ENCODE data around the gene RAP1GAP2.
"Not testable (repeated sequence)": the region's sequence is repeated elsewhere in the genome, so short reads cannot be mapped to it uniquely, and the experiment has no call there.

The RAP1GAP2 gene

GRCh38 chr17:2776589-2777241, 19.5 kb upstream of the RAP1GAP2 start:
- TF ChIP-seq POLR2AphosphoS5 (IDR thresholded peaks at IDR 0.05; ENCODE audit: low read depth, low read length) (no peak), POLR2A (IDR thresholded peaks at IDR 0.05; ENCODE audit: low read depth, low read length) (no peak), TAF1 (IDR thresholded peaks at IDR 0.05; ENCODE audit: low read depth, low read length) (no peak), POU2F2 (IDR thresholded peaks at IDR 0.05; ENCODE audit: low read depth, low read length) (no peak), SPI1 (IDR thresholded peaks at IDR 0.05; ENCODE audit: low read depth, low read length) (no peak), PAX5 (IDR thresholded peaks at IDR 0.05; ENCODE audit: insufficient read depth, low read length, severe bottlenecking) (no peak)
- no peak for DNase-seq (ENCODE audit: insufficient read length, low spot score)
- FAIRE-seq: peak; percentile 52

GRCh38 chr17:2777242-2777867, 18.9 kb upstream of the RAP1GAP2 start:
- no peak for DNase-seq (ENCODE audit: insufficient read length, low spot score)
- FAIRE-seq: no peak
- TF ChIP-seq POLR2AphosphoS5 (IDR thresholded peaks at IDR 0.05; ENCODE audit: low read depth, low read length) (no peak), PAX5 (IDR thresholded peaks at IDR 0.05; ENCODE audit: insufficient read depth, low read length, severe bottlenecking) (no peak), POLR2A (IDR thresholded peaks at IDR 0.05; ENCODE audit: low read depth, low read length) (no peak), TAF1 (IDR thresholded peaks at IDR 0.05; ENCODE audit: low read depth, low read length) (no peak), SPI1 (IDR thresholded peaks at IDR 0.05; ENCODE audit: low read depth, low read length) (no peak), POU2F2 (IDR thresholded peaks at IDR 0.05; ENCODE audit: low read depth, low read length) (no peak)

- TF ChIP-seq POLR2AphosphoS5 (IDR thresholded peaks at IDR 0.05; ENCODE audit: low read depth, low read length) (no peak), POU2F2 (IDR thresholded peaks at IDR 0.05; ENCODE audit: low read depth, low read length) (no peak), SPI1 (IDR thresholded peaks at IDR 0.05; ENCODE audit: low read depth, low read length) (no peak), TAF1 (IDR thresholded peaks at IDR 0.05; ENCODE audit: low read depth, low read length) (no peak), POLR2A (IDR thresholded peaks at IDR 0.05; ENCODE audit: low read depth, low read length) (no peak), PAX5 (IDR thresholded peaks at IDR 0.05; ENCODE audit: insufficient read depth, low read length, severe bottlenecking) (no peak)
- FAIRE-seq (no peak), DNase-seq (ENCODE audit: insufficient read length, low spot score) (no peak)
Measured at GRCh38 chr17:2778489-2778888, 17.7 kb upstream of the RAP1GAP2 start.

DNA sequence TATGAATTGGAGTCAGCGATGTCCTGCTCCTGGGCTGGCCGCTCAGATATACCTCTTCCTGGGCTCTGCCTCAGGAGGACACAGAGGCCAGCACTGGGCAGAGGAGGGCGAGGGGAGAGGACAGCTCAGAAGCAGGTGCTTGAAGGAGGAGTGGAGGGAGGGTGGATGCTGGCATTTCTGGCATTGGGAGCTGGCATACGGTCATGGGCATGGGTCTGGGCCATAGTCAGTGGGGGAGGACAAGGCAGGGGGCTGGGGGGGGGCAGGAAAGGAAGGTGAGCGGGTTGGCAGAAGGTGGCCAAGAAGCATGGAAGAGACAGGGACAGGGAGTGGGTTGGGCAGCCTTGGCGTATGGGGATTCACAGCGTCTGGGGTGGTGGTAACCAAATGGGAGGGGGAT, 16.7 kb upstream of the RAP1GAP2 start:
- no peak for DNase-seq (ENCODE audit: insufficient read length, low spot score)
- TF ChIP-seq PAX5 (IDR thresholded peaks at IDR 0.05; ENCODE audit: insufficient read depth, low read length, severe bottlenecking) (no peak), POLR2A (IDR thresholded peaks at IDR 0.05; ENCODE audit: low read depth, low read length) (no peak), TAF1 (IDR thresholded peaks at IDR 0.05; ENCODE audit: low read depth, low read length) (no peak), POU2F2 (IDR thresholded peaks at IDR 0.05; ENCODE audit: low read depth, low read length) (no peak), SPI1 (IDR thresholded peaks at IDR 0.05; ENCODE audit: low read depth, low read length) (no peak), POLR2AphosphoS5 (IDR thresholded peaks at IDR 0.05; ENCODE audit: low read depth, low read length) (no peak)
- FAIRE-seq: no peak

DNA sequence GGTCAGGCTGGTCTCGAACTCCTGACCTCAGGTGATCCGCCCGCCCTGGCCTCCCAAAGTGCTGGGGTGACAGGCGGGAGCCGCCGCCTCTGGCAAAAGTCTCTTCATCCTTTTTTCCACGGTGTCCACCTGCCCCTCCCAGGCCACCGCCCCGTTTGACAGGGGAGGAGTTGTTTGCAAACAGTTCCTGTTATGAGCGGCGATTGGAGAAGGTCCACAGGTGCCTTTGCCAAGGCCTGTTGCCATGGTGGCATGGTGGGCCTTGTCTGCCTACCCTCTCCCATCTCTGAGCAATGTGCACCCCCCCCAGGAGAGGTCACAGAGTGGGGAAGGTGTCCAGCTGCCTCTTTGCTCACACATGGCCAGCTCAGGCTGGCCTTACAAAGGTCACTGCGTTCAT, 16.0 kb upstream of the RAP1GAP2 start:
- DNase-seq (ENCODE audit: insufficient read length, low spot score) (no peak), FAIRE-seq (no peak)
- TF ChIP-seq POLR2AphosphoS5 (IDR thresholded peaks at IDR 0.05; ENCODE audit: low read depth, low read length): no peak
- no peak for TF ChIP-seq POLR2A (IDR thresholded peaks at IDR 0.05; ENCODE audit: low read depth, low read length)
- no peak for TF ChIP-seq PAX5 (IDR thresholded peaks at IDR 0.05; ENCODE audit: insufficient read depth, low read length, severe bottlenecking)
- TF ChIP-seq TAF1 (IDR thresholded peaks at IDR 0.05; ENCODE audit: low read depth, low read length): no peak
- no peak for TF ChIP-seq POU2F2 (IDR thresholded peaks at IDR 0.05; ENCODE audit: low read depth, low read length)

DNA sequence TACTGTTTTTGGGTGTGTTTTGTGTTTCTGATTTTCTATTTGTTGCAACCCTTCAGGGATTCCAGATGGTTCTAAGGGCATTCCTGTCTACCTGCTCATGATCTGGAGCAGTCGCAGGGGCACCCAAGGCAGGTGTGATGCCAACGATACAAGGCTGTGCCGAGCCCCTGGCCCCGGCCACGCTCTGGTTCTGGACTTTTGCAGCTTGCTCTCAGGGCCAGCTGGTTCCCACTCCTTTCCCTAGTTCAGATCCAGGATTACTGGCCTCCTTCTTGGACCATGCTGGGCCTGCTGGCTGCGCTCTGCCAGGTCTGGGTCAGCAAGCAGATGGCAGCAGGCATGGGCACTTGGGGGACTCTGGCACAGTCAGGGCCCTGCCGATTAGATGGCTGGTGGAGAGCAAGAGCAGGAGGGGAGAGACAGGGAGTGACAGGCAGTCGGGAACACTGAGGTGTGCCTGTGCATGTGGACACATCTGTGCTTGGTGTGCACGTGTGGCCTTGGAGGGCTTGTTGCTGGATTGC, 15.2 kb upstream of the RAP1GAP2 start:
- no peak for TF ChIP-seq POLR2AphosphoS5 (IDR thresholded peaks at IDR 0.05; ENCODE audit: low read depth, low read length)
- no peak for TF ChIP-seq POU2F2 (IDR thresholded peaks at IDR 0.05; ENCODE audit: low read depth, low read length)
- no peak for TF ChIP-seq SPI1 (IDR thresholded peaks at IDR 0.05; ENCODE audit: low read depth, low read length)
- TF ChIP-seq TAF1 (IDR thresholded peaks at IDR 0.05; ENCODE audit: low read depth, low read length): no peak
- no peak for TF ChIP-seq PAX5 (IDR thresholded peaks at IDR 0.05; ENCODE audit: insufficient read depth, low read length, severe bottlenecking)
- TF ChIP-seq POLR2A (IDR thresholded peaks at IDR 0.05; ENCODE audit: low read depth, low read length): no peak
- no peak for DNase-seq (ENCODE audit: insufficient read length, low spot score)
- FAIRE-seq: no peak

DNA sequence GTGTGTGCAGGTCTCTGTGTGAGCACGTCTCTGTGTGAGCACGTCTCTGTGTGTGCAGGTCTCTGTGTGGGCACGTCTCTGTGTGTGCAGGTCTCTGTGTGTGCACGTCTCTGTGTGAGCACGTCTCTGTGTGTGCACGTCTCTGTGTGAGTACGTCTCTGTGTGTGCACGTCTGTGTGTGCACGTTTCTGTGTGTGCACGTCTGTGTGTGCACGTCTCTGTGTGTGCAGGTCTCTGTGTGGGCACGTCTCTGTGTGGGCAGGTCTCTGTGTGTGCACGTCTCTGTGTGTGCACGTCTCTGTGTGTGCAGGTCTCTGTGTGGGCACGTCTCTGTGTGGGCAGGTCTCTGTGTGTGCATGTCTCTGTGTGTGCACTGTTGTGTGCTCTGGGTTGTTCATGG, 14.6 kb upstream of the RAP1GAP2 start:
- not testable (repeated sequence) for FAIRE-seq; DNase-seq (ENCODE audit: insufficient read length, low spot score)

- FAIRE-seq (no peak), DNase-seq (ENCODE audit: insufficient read length, low spot score) (no peak)
- TF ChIP-seq TAF1 (IDR thresholded peaks at IDR 0.05; ENCODE audit: low read depth, low read length) (no peak), PAX5 (IDR thresholded peaks at IDR 0.05; ENCODE audit: insufficient read depth, low read length, severe bottlenecking) (no peak), POLR2A (IDR thresholded peaks at IDR 0.05; ENCODE audit: low read depth, low read length) (no peak)
Measured at GRCh38 chr17:2782055-2782454, 14.2 kb upstream of the RAP1GAP2 start.

DNA sequence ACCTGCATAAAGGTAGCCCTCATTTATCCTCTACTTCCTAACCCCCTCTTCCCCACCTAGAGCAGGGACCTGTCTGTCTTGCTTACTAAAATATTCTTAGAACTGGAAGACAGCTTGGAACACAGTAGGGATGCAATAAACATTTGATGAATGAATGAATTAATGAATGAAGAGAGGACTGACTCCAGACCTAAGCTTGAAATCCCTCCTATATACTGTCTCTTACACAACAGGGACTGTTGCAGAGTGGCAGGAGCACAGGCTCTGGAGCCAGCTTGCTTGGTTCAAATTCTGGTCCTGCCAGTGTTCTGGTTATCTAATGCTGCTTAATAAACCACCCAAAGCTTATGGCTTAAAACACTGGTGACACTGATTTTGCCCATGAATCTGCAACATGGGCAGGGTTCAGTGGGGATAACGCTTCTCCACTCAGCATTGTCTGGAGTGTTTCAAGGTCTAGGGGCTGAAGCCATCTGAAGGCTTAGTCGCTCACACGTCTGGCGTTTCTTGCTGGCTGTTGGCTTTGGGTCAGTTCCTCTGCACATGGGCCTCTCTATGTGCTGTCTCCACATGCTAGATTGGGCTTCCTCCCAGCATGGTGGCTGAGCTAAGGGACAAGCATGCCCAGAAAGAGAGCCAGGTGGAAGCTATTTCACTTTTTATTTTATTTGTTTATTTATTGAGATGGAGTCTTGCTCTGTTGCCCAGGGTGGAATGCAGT, 12.8 kb upstream of the RAP1GAP2 start:
- no peak for TF ChIP-seq POLR2AphosphoS5 (IDR thresholded peaks at IDR 0.05; ENCODE audit: low read depth, low read length)
- no peak for TF ChIP-seq SPI1 (IDR thresholded peaks at IDR 0.05; ENCODE audit: low read depth, low read length)
- no peak for TF ChIP-seq PAX5 (IDR thresholded peaks at IDR 0.05; ENCODE audit: insufficient read depth, low read length, severe bottlenecking)
- TF ChIP-seq POLR2A (IDR thresholded peaks at IDR 0.05; ENCODE audit: low read depth, low read length): no peak
- TF ChIP-seq POU2F2 (IDR thresholded peaks at IDR 0.05; ENCODE audit: low read depth, low read length): no peak
- TF ChIP-seq TAF1 (IDR thresholded peaks at IDR 0.05; ENCODE audit: low read depth, low read length): no peak
- FAIRE-seq: no peak

More for the DNA sequence above, 12.8 kb upstream of the RAP1GAP2 start:
- no peak for DNase-seq (ENCODE audit: insufficient read length, low spot score)
